ENCODE results near the gene MRPS10. TPM values are rescaled to one million over a fixed set of nuclear protein-coding genes. Genes with fewer than 3 reads are reported as not detected.

The MRPS10 gene
- total and polyA plus RNA-seq, 4 donors, result 20.1 to 26.8 (median 23.9) TPM

GRCh38 chr6:42225029-42225339, 7.3 kb upstream of the MRPS10 start (continued):
- no peak for TF ChIP-seq ZBTB33 (IDR thresholded peaks at IDR 0.05)
- TF ChIP-seq EGR1 (IDR thresholded peaks at IDR 0.05; ENCODE audit: low read depth in 2 of 2), result no peak
- TF ChIP-seq FOXA2 (IDR thresholded peaks at IDR 0.05), result no peak
- no peak for TF ChIP-seq RXRA (IDR thresholded peaks at IDR 0.05)

GRCh38 chr6:42224222-42225028, 6.8 kb upstream of the MRPS10 start:
- WGBS, result 71% methylated on average over 12 of the region's 12 CpGs
- DNase-seq (ENCODE audit: low spot score), result no peak
- no peak overlapping the region for H3K9ac ChIP-seq (ENCODE audit: low read depth in 1 of 2, low read length in 2 of 2)
- H3K9me3 ChIP-seq (ENCODE audit: control insufficient read depth in 4 of 4, low read length in 3 of 4), result no peaks in the 10 kb centered on the region
- H3K36me3 ChIP-seq (ENCODE audit: control insufficient read depth in 4 of 4, insufficient read depth in 3 of 4, low read depth in 1 of 4, low read length in 3 of 4), result no peaks in the 10 kb centered on the region
- no peak overlapping the region for H3K27ac ChIP-seq (ENCODE audit: low read depth in 1 of 2, low read length in 2 of 2)
- H3K27me3 ChIP-seq (ENCODE audit: control insufficient read depth in 4 of 4, insufficient read depth in 4 of 4, low read length in 3 of 4), result no peaks in the 10 kb centered on the region
- TF ChIP-seq HNF4G (IDR thresholded peaks at IDR 0.05) (no peak), MAX (IDR thresholded peaks at IDR 0.05) (no peak), CTCF (IDR thresholded peaks at IDR 0.05; ENCODE audit: low read depth, low read length, missing input control) (no peak), SP1 (IDR thresholded peaks at IDR 0.05) (no peak), HNF4A (conservative IDR thresholded peaks at IDR 0.05) (no peak), REST (IDR thresholded peaks at IDR 0.05) (no peak), YY1 (IDR thresholded peaks at IDR 0.05) (no peak)
- H3K4me1 ChIP-seq (ENCODE audit: control insufficient read depth in 4 of 4, insufficient read depth in 4 of 4, low read length in 3 of 4), result peaks cover 0 to 17% (median 15%) of the 10 kb centered on the region in 4 donors
- no peak overlapping the region for H3K4me3 ChIP-seq (ENCODE audit: low read depth in 1 of 3, low read length in 3 of 3)

GRCh38 chr6:42222448-42222847, 4.8 kb upstream of the MRPS10 start:
- Histone ChIP-seq H3K27ac (ENCODE audit: low read depth in 1 of 2, low read length in 2 of 2) (no peak overlapping the region), H3K4me3 (ENCODE audit: low read depth in 1 of 3, low read length in 3 of 3) (no peak overlapping the region), H3K9me3 (ENCODE audit: control insufficient read depth in 4 of 4, low read length in 3 of 4) (no peaks in the 10 kb centered on the region), H3K9ac (ENCODE audit: low read depth in 1 of 2, low read length in 2 of 2) (no peak overlapping the region), H3K36me3 (ENCODE audit: control insufficient read depth in 4 of 4, insufficient read depth in 3 of 4, low read depth in 1 of 4, low read length in 3 of 4) (no peaks in the 10 kb centered on the region), H3K4me1 (ENCODE audit: control insufficient read depth in 4 of 4, insufficient read depth in 4 of 4, low read length in 3 of 4) (peaks cover 0 to 14% (median 12%) of the 10 kb centered on the region in 4 donors), H3K27me3 (ENCODE audit: control insufficient read depth in 4 of 4, insufficient read depth in 4 of 4, low read length in 3 of 4) (no peaks in the 10 kb centered on the region)
- DNase-seq (ENCODE audit: low spot score), result no peak
- WGBS, result 80% methylated on average over 7 of the region's 7 CpGs
- TF ChIP-seq NR2F2 (IDR thresholded peaks at IDR 0.05), result no peak
- no peak for TF ChIP-seq ATF3 (IDR thresholded peaks at IDR 0.05)
- no peak for TF ChIP-seq MAX (IDR thresholded peaks at IDR 0.05)
- no peak for TF ChIP-seq HNF4A (conservative IDR thresholded peaks at IDR 0.05)
- no peak for TF ChIP-seq RXRA (IDR thresholded peaks at IDR 0.05)
- TF ChIP-seq FOXA2 (IDR thresholded peaks at IDR 0.05), result no peak
- no peak for TF ChIP-seq EGR1 (IDR thresholded peaks at IDR 0.05; ENCODE audit: low read depth in 2 of 2)
- no peak for TF ChIP-seq RAD21 (IDR thresholded peaks at IDR 0.05)
- TF ChIP-seq REST (IDR thresholded peaks at IDR 0.05), result no peak
- no peak for TF ChIP-seq YY1 (IDR thresholded peaks at IDR 0.05)
- no peak for TF ChIP-seq TAF1 (conservative IDR thresholded peaks at IDR 0.05)
- no peak for TF ChIP-seq FOXA1 (IDR thresholded peaks at IDR 0.05)
- no peak for TF ChIP-seq JUND (IDR thresholded peaks at IDR 0.05)
- TF ChIP-seq HNF4G (IDR thresholded peaks at IDR 0.05), result no peak
- TF ChIP-seq SP1 (IDR thresholded peaks at IDR 0.05), result no peak
